ENCODE data around the gene SLC11A2. TPM values are rescaled to one million over a fixed set of nuclear protein-coding genes. Genes with fewer than 3 reads are reported as not detected.

Gene SLC11A2
- total RNA-seq, 4 donors from 2014 or later, result 24.9 to 47.1 (median 32.4) TPM

- 80 to 97% methylated on average over 1 to 2 of the region's 4 CpGs for WGBS, 2 donors (ENCODE audit: low coverage in 1 of 2)
- no peak overlapping the region for H3K27ac ChIP-seq
- no peak for ATAC-seq
These were observed 76.3 kb downstream of the SLC11A2 start for GRCh38 chr12:50949801-50950302.

GRCh38 chr12:50948798-50949197 lies 77.4 kb downstream of the SLC11A2 start:
- H3K36me3 ChIP-seq, result peaks cover 0 to 9% of the 10 kb centered on the region in 2 donors
- ATAC-seq, result no peak
- no peaks in the 10 kb centered on the region for H3K27me3 ChIP-seq
- 50 to 70% methylated on average over 2 to 4 of the region's 4 CpGs for WGBS, 2 donors (ENCODE audit: low coverage in 1 of 2)
- TF ChIP-seq CTCF (IDR thresholded peaks at IDR 0.05) (no peak), POLR2A (IDR thresholded peaks at IDR 0.05) (no peak), POLR2AphosphoS5 (IDR thresholded peaks at IDR 0.05) (no peak), EP300 (IDR thresholded peaks at IDR 0.05) (no peak)
- no peaks in the 10 kb centered on the region for H3K4me1 ChIP-seq
- no peak overlapping the region for H3K27ac ChIP-seq
- H3K9me3 ChIP-seq, result no peaks in the 10 kb centered on the region
- H3K4me3 ChIP-seq, result no peak overlapping the region

More at GRCh38 chr12:50949801-50950302, 76.3 kb downstream of the SLC11A2 start:
- H3K36me3 ChIP-seq, result peaks cover 0 to 14% of the 10 kb centered on the region in 2 donors
- H3K27me3 ChIP-seq, result no peaks in the 10 kb centered on the region
- no peaks in the 10 kb centered on the region for H3K9me3 ChIP-seq
- H3K4me3 ChIP-seq, result no peak overlapping the region
- no peak for TF ChIP-seq POLR2A (IDR thresholded peaks at IDR 0.05)
- no peak for TF ChIP-seq EP300 (IDR thresholded peaks at IDR 0.05)
- no peak for TF ChIP-seq CTCF (IDR thresholded peaks at IDR 0.05)
- TF ChIP-seq POLR2AphosphoS5 (IDR thresholded peaks at IDR 0.05), result no peak
- no peaks in the 10 kb centered on the region for H3K4me1 ChIP-seq

GRCh38 chr12:50947933-50948626 lies 78.1 kb downstream of the SLC11A2 start:
- no peak overlapping the region for H3K27ac ChIP-seq
- TF ChIP-seq POLR2AphosphoS5 (IDR thresholded peaks at IDR 0.05) (no peak), EP300 (IDR thresholded peaks at IDR 0.05) (no peak), CTCF (IDR thresholded peaks at IDR 0.05) (no peak), POLR2A (IDR thresholded peaks at IDR 0.05) (no peak)
- no peak overlapping the region for H3K4me3 ChIP-seq
- no peaks in the 10 kb centered on the region for H3K27me3 ChIP-seq
- ATAC-seq, result no peak
- no peaks in the 10 kb centered on the region for H3K9me3 ChIP-seq
- 88 to 90% methylated on average over 3 of the region's 3 CpGs for whole genome bisulfite sequencing, 2 donors (ENCODE audit: low coverage in 1 of 2)
- peaks cover 0 to 8% of the 10 kb centered on the region in 2 donors for H3K36me3 ChIP-seq
- no peaks in the 10 kb centered on the region for H3K4me1 ChIP-seq

- H3K27ac ChIP-seq, result no peak overlapping the region
- H3K36me3 ChIP-seq, result peaks cover 0 to 20% of the 10 kb centered on the region in 2 donors
- no peak overlapping the region for H3K4me3 ChIP-seq
- no peak for TF ChIP-seq POLR2A (IDR thresholded peaks at IDR 0.05)
- no peak for TF ChIP-seq CTCF (IDR thresholded peaks at IDR 0.05)
- TF ChIP-seq POLR2AphosphoS5 (IDR thresholded peaks at IDR 0.05), result no peak
- no peak for TF ChIP-seq EP300 (IDR thresholded peaks at IDR 0.05)
- H3K9me3 ChIP-seq, result peaks cover 0 to 6% (median 0%) of the 10 kb centered on the region in 3 donors
- no peak for ATAC-seq
- no CpG with 5 or more reads among the region's 1 CpG for WGBS, 2 donors (ENCODE audit: low coverage in 1 of 2)
- H3K27me3 ChIP-seq, result no peaks in the 10 kb centered on the region
- H3K4me1 ChIP-seq, result peaks cover 11 to 44% (median 16%) of the 10 kb centered on the region in 3 donors
These were observed 88.5 kb downstream of the SLC11A2 start for GRCh38 chr12:50937653-50938052.
